SIG-M5 treated with dmso at 0.1 percent for 504 hours (cell line): Measurements from ENCODE around the gene RTF1.
A peak's percentile ranks its signal among the peaks of the same experiment; 100 is the strongest.

Experiments
- DNase-seq: peaks from one replicate; lab custom pipeline; 2025; ENCODE audit not compliant: unreplicated experiment; lab: John Stamatoyannopoulos, UW

The RTF1 gene

GRCh38 chr15:41484937-41485625, 68.2 kb downstream of the RTF1 start:
- DNase-seq = no peak

- DNase-seq = no peak
Observed at GRCh38 chr15:41486286-41486685, 69.4 kb downstream of the RTF1 start.

GRCh38 chr15:41487381-41487780, 70.5 kb downstream of the RTF1 start:
- DNase-seq = no peak

GRCh38 chr15:41487802-41488201, 70.9 kb downstream of the RTF1 start:
- no peak for DNase-seq

GRCh38 chr15:41489641-41490040, 72.7 kb downstream of the RTF1 start:
- no peak for DNase-seq

- peak; percentile 68 for DNase-seq
Observed at GRCh38 chr15:41490355-41490754, 73.5 kb downstream of the RTF1 start.

- DNase-seq = no peak
Observed at GRCh38 chr15:41491889-41492288, 75.0 kb downstream of the RTF1 start.

- no peak for DNase-seq
Observed at GRCh38 chr15:41492597-41493204, 75.8 kb downstream of the RTF1 start.

GRCh38 chr15:41493205-41493901, 76.5 kb downstream of the RTF1 start, which contains the start of gene ITPKA:
Gene ITPKA, plus strand, starts transcription at chr15:41493874. Its CDS starts 54 bp downstream, at chr15:41493928.
- DNase-seq = peak; percentile 65

GRCh38 chr15:41493902-41494189, 77.0 kb downstream of the RTF1 start:
- no peak for DNase-seq

- no peak for DNase-seq
Observed at GRCh38 chr15:41494190-41494921, 77.5 kb downstream of the RTF1 start.

- DNase-seq = no peak
Observed at GRCh38 chr15:41494922-41495735, 78.2 kb downstream of the RTF1 start.

- DNase-seq = no peak
Observed at GRCh38 chr15:41495736-41496599, 79.1 kb downstream of the RTF1 start.

- DNase-seq = no peak
Observed at GRCh38 chr15:41498657-41499056, 81.8 kb downstream of the RTF1 start.

GRCh38 chr15:41499109-41499851, 82.4 kb downstream of the RTF1 start:
- DNase-seq = no peak

GRCh38 chr15:41501191-41501917, 84.5 kb downstream of the RTF1 start:
- DNase-seq = no peak

- DNase-seq = no peak
Observed at GRCh38 chr15:41501931-41502794, 85.3 kb downstream of the RTF1 start.
